Ovary (tissue), 9 donors: ENCODE results near the gene TM9SF1. TPM values are rescaled to one million over a fixed set of nuclear protein-coding genes. Genes with fewer than 3 reads are reported as not detected.

Source experiments
- DNase-seq, 5 donors: peaks; one replicate each; pipeline ENCODE4 v3.0.0-alpha.2; 2019 to 2020
- H3K27ac ChIP-seq, 2 donors: fragments of 200-600 bp; one replicate each; pipeline versions ENCODE4 v1.5.1 to v1.8.0; 2019 to 2022
- H3K27me3 ChIP-seq: fragments of 200-600 bp; one replicate; pipeline ENCODE4 v1.8.0; 2022
- H3K36me3 ChIP-seq: fragments of 200-600 bp; sonication (generic); one replicate; pipeline ENCODE4 v1.5.1; 2019
- H3K4me1 ChIP-seq: one replicate; pipeline ENCODE4 v1.8.1; 2013; ENCODE audit warnings: mild to moderate bottlenecking, moderate library complexity; ENCODE audit not compliant: insufficient read depth
- H3K4me3 ChIP-seq: fragments of 200-600 bp; sonication (generic); one replicate; pipeline ENCODE4 v1.5.1; 2017
- H3K9me3 ChIP-seq, 2 donors: fragments of 200-600 bp in 1 of 2; sonication (generic) in 1 of 2; one replicate each; pipeline versions ENCODE4 v1.5.1 to v1.8.1; 2013 to 2019; ENCODE audit warnings: mild to moderate bottlenecking in 1 of 2, moderate library complexity in 1 of 2
- EP300 ChIP-seq: sonication (generic); formaldehyde crosslinking; IDR thresholded peaks from one replicate; pipeline ENCODE4 v1.6.1; 2017; ENCODE audit warnings: antibody characterized with exemption
- POLR2A ChIP-seq: fragments of 450-650 bp; IDR thresholded peaks from one replicate; pipeline ENCODE4 v1.6.1; 2017; ENCODE audit warnings: antibody characterized with exemption, mild to moderate bottlenecking, moderate library complexity
- WGBS, 3 donors: extraction: QIAGEN DNeasy Blood & Tissue Kit in 1 of 3; methylation state at CpG; one replicate each; pipeline versions ENCODE4 v1.1.5 to v1.1.7; 2013 to 2017; 5-methylcytosine and 5-hydroxymethylcytosine counted together
- intact Hi-C, 4 donors: fragments of 100-400 bp; cut with DNase I; formaldehyde crosslinking; loops; one replicate each; pipeline versions ENCODE4 v1.11.0 to v1.15.1; 2022 to 2023
- polyA plus RNA-seq, 2 donors: library from polyadenylated mRNA; stranded (reverse); fragments of 200-250 nt in 1 of 2; fragments of 350-450 nt in 1 of 2; fragmentation: Illumina TruSeq in 1 of 2; extraction: RNeasy Lipid Tissue Mini Kit (QIAGEN cat#74804) in 1 of 2; gene quantifications; one replicate each; pipeline ENCODE4 v1.2.3, GENCODE V29; 2013 to 2014
- total RNA-seq, 7 donors: library from RNA; depleted of rRNA in 2 of 7; stranded (reverse); fragments of >200 nt in 2 of 7; fragmentation: NEBNext Ultra II Directional in 3 of 7; extraction: Animal tissue kit (Norgen Biotek cat#: 25700) in 3 of 7; gene quantifications; one replicate each; pipeline versions ENCODE4 v1.1.0 to v1.2.4, GENCODE V29; 2016 to 2023
- TF ChIP-seq, protein P1 (sequence below), 3 donors: fragments of 450-650 bp in 2 of 3; fragments of 200-600 bp in 1 of 3; IDR thresholded peaks; one replicate each; pipeline versions ENCODE4 v1.5.1 to v1.8.0; 2016 to 2022; ENCODE audit warnings: antibody characterized with exemption in 3 of 3, mild to moderate bottlenecking in 1 of 3
- donor health status: DM: no; HTN: no; CAD: no; lungs with moderate emphysema.
- donor health status: DM: no; HTN: no; CAD: no.
- donor health status: Bipolar disorder and iron deficiency.
- donor health status: DM: yes; HTN: yes; CAD: no.
- donor health status: DM: no; HTN: no; CAD: no.
- donor health status: DM: yes; HTN: yes; CAD: no.

The TM9SF1 gene
- total and polyA plus RNA-seq, 9 donors: 32.3 to 65.6 (median 44.9) TPM

DNA sequence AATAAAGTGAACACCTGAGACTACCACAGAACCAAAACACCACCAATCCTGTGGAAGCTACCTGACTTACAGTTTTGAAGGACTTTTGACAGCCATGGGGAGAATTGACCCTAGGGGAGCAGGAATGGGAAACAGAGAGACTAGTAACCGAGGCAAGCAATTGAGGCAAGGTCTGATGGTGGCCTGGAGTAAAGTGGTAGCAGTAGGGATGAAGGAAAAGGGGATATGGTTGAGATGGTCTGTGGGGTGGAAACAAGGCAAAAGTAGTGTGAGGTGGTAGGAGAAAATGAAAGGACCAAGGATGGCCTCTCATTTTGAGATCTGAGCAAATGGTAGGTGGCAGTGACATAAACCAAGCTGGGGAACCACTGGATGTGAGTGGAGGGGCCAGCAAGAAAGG lies 38.4 kb downstream of the TM9SF1 start:
- H3K9me3 ChIP-seq: no peaks in the 10 kb centered on the region
- H3K4me1 ChIP-seq: no peaks in the 10 kb centered on the region
- WGBS, 3 donors: 79 to 98% (median 86%) methylated on average over 1 of the region's 1 CpG
- no peak overlapping the region for H3K4me3 ChIP-seq
- TF ChIP-seq, protein P1, sequence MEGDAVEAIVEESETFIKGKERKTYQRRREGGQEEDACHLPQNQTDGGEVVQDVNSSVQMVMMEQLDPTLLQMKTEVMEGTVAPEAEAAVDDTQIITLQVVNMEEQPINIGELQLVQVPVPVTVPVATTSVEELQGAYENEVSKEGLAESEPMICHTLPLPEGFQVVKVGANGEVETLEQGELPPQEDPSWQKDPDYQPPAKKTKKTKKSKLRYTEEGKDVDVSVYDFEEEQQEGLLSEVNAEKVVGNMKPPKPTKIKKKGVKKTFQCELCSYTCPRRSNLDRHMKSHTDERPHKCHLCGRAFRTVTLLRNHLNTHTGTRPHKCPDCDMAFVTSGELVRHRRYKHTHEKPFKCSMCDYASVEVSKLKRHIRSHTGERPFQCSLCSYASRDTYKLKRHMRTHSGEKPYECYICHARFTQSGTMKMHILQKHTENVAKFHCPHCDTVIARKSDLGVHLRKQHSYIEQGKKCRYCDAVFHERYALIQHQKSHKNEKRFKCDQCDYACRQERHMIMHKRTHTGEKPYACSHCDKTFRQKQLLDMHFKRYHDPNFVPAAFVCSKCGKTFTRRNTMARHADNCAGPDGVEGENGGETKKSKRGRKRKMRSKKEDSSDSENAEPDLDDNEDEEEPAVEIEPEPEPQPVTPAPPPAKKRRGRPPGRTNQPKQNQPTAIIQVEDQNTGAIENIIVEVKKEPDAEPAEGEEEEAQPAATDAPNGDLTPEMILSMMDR (IDR thresholded peaks at IDR 0.05): no peak
- no peak for TF ChIP-seq EP300
- H3K36me3 ChIP-seq: no peaks in the 10 kb centered on the region
- no peaks in the 10 kb centered on the region for H3K27me3 ChIP-seq
- no peak for DNase-seq
- no peak overlapping the region for H3K27ac ChIP-seq
- intact Hi-C loops: no loop called here

DNA sequence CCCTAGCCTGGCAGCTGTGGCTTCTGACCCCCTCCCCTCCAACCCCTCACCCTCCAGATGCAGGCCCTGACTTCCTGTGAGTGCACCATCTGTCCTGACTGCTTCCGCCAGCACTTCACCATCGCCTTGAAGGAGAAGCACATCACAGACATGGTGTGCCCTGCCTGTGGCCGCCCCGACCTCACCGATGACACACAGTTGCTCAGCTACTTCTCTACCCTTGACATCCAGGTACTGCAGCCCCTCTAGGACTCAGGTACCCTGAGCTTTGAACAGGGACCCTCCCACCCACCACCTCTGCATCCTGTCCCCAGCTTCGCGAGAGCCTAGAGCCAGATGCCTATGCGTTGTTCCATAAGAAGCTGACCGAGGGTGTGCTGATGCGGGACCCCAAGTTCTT lies 40.1 kb downstream of the TM9SF1 start:
- H3K36me3 ChIP-seq: no peaks in the 10 kb centered on the region

DNA sequence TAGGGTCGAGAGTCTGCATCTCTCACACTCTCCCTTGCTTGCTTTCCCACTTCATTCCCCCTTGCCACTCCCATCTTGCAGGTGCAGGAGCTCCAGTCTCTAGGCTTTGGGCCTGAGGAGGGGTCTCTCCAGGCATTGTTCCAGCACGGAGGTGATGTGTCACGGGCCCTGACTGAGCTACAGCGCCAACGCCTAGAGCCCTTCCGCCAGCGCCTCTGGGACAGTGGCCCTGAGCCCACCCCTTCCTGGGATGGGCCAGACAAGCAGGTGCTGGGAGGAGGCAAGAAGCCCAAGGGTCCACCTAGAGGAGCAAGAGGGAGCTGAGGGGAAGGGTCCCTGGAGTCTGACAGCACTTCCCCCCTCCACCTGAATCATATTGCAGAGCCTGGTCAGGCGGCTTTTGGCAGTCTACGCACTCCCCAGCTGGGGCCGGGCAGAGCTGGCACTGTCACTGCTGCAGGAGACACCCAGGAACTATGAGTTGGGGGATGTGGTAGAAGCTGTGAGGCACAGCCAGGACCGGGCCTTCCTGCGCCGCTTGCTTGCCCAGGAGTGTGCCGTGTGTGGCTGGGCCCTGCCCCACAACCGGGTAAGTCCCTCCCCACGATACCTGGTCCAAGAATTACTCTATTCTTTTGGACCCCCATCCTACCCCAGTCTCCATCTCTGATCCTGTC lies 43.7 kb downstream of the TM9SF1 start:
- Histone ChIP-seq H3K36me3 (no peaks in the 10 kb centered on the region), H3K4me3 (no peak overlapping the region), H3K9me3 (no peaks in the 10 kb centered on the region), H3K27me3 (no peaks in the 10 kb centered on the region), H3K4me1 (peaks cover 2% of the 10 kb centered on the region), H3K27ac (no peak overlapping the region)
- WGBS, 3 donors: 90 to 92% (median 90%) methylated on average over 16 of the region's 16 CpGs
- TF ChIP-seq, protein P1 (IDR thresholded peaks at IDR 0.05): no peak
- TF ChIP-seq POLR2A: no peak
- no peak for TF ChIP-seq EP300
- intact Hi-C loops: no loop called here
- DNase-seq: no peak

More for the DNA sequence above, 40.1 kb downstream of the TM9SF1 start:
- WGBS, 3 donors: 92 to 94% (median 93%) methylated on average over 10 of the region's 10 CpGs
- Histone ChIP-seq H3K27ac (no peak overlapping the region), H3K4me1 (no peaks in the 10 kb centered on the region), H3K4me3 (no peak overlapping the region), H3K9me3 (no peaks in the 10 kb centered on the region), H3K27me3 (no peaks in the 10 kb centered on the region)
- no peak for DNase-seq
- TF ChIP-seq POLR2A: no peak
- TF ChIP-seq EP300: no peak
- TF ChIP-seq, protein P1 (IDR thresholded peaks at IDR 0.05): no peak
- intact Hi-C loops: no loop called here

DNA sequence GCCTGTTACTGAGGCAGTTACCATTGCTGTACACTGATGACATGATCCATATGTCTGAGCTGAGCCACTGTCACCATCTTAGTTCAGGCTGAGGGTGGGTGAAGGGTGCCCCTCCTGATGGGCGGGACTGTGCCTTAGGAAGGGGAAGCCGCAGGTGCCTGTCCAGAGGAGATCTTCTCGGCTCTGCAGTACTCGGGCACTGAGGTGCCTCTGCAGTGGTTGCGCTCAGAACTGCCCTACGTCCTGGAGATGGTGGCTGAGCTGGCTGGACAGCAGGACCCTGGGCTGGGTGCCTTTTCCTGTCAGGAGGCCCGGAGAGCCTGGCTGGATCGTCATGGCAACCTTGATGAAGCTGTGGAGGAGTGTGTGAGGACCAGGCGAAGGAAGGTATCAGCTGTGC lies 44.2 kb downstream of the TM9SF1 start:
- Histone ChIP-seq H3K27me3 (no peaks in the 10 kb centered on the region), H3K36me3 (no peaks in the 10 kb centered on the region), H3K4me3 (no peak overlapping the region), H3K9me3 (no peaks in the 10 kb centered on the region), H3K4me1 (peaks cover 2% of the 10 kb centered on the region), H3K27ac (no peak overlapping the region)
- DNase-seq: no peak
- TF ChIP-seq, protein P1 (IDR thresholded peaks at IDR 0.05): no peak
- TF ChIP-seq POLR2A: no peak
- no peak for TF ChIP-seq EP300
- intact Hi-C loops: no loop called here
- 70 to 76% (median 75%) methylated on average over 9 of the region's 9 CpGs for WGBS, 3 donors
